WTC11 (cell line): Measurements from ENCODE around the gene EP400.

Experiments used
- CREB1 ChIP-seq: sonication (generic); formaldehyde crosslinking; IDR thresholded peaks from 2 replicates; pipeline ENCODE4 v1.8.0; 2023; ENCODE audit warnings: mild to moderate bottlenecking, missing genetic modification reagents
- CTCF ChIP-seq: fragments of 200-600 bp; IDR thresholded peaks from 2 replicates; pipeline ENCODE4 v1.8.0; 2022; ENCODE audit warnings: antibody characterized with exemption
- ESRRA ChIP-seq: sonication (generic); formaldehyde crosslinking; IDR thresholded peaks from 2 replicates; pipeline ENCODE4 v1.8.1; 2022; ENCODE audit warnings: mild to moderate bottlenecking, missing genetic modification reagents, borderline replicate concordance
- ETV6 ChIP-seq: sonication (generic); formaldehyde crosslinking; IDR thresholded peaks from 2 replicates; pipeline ENCODE4 v1.8.1; 2022; ENCODE audit warnings: mild to moderate bottlenecking, missing genetic modification reagents
- FOXJ3 ChIP-seq: sonication (generic); formaldehyde crosslinking; IDR thresholded peaks from 2 replicates; pipeline ENCODE4 v1.9.0; 2021; ENCODE audit warnings: missing genetic modification reagents, mild to moderate bottlenecking, borderline replicate concordance
- JUN ChIP-seq: sonication (generic); formaldehyde crosslinking; IDR thresholded peaks from 2 replicates; pipeline ENCODE4 v1.8.0; 2023; ENCODE audit warnings: mild to moderate bottlenecking, missing genetic modification reagents
- MLX ChIP-seq: sonication (generic); formaldehyde crosslinking; IDR thresholded peaks from 2 replicates; pipeline ENCODE4 v1.8.1; 2023; ENCODE audit warnings: mild to moderate bottlenecking, missing genetic modification reagents, moderate library complexity
- NR2C2 ChIP-seq: sonication (generic); formaldehyde crosslinking; IDR thresholded peaks from 2 replicates; pipeline ENCODE4 v1.8.0; 2022; ENCODE audit warnings: mild to moderate bottlenecking, missing genetic modification reagents
- SP1 ChIP-seq: sonication (generic); formaldehyde crosslinking; conservative IDR thresholded peaks from 2 replicates; pipeline ENCODE4 v1.8.1; 2022; ENCODE audit warnings: missing genetic modification reagents
- TEAD4 ChIP-seq: sonication (generic); formaldehyde crosslinking; IDR thresholded peaks from 2 replicates; pipeline ENCODE4 v1.8.0; 2022; ENCODE audit warnings: mild to moderate bottlenecking, missing genetic modification reagents
- TF ChIP-seq, protein P1 (sequence below): sonication (generic); formaldehyde crosslinking; IDR thresholded peaks from 2 replicates; pipeline ENCODE4 v1.8.1; 2022; ENCODE audit warnings: mild to moderate bottlenecking, moderate library complexity, missing genetic modification reagents
- TF ChIP-seq, protein P2 (sequence below): sonication (generic); formaldehyde crosslinking; IDR thresholded peaks from 2 replicates; pipeline ENCODE4 v1.8.0; 2022; ENCODE audit warnings: mild to moderate bottlenecking, missing genetic modification reagents
- TF ChIP-seq, protein P3 (sequence below): sonication (generic); formaldehyde crosslinking; conservative IDR thresholded peaks from 2 replicates; pipeline ENCODE4 v1.8.1; 2022; ENCODE audit warnings: mild to moderate bottlenecking, missing genetic modification reagents

- no peak for TF ChIP-seq TEAD4
- no peak for TF ChIP-seq ESRRA (CRISPR knock-in tag)
- no peak for TF ChIP-seq CREB1 (CRISPR knock-in tag)
- TF ChIP-seq ETV6 (CRISPR knock-in tag): no peak
- TF ChIP-seq CTCF: no peak
- no peak for TF ChIP-seq NR2C2 (CRISPR knock-in tag)
- TF ChIP-seq, protein P1, sequence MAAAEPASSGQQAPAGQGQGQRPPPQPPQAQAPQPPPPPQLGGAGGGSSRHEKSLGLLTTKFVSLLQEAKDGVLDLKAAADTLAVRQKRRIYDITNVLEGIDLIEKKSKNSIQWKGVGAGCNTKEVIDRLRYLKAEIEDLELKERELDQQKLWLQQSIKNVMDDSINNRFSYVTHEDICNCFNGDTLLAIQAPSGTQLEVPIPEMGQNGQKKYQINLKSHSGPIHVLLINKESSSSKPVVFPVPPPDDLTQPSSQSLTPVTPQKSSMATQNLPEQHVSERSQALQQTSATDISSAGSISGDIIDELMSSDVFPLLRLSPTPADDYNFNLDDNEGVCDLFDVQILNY (CRISPR knock-in tag): no peak
- TF ChIP-seq FOXJ3: no peak
- TF ChIP-seq JUN (CRISPR knock-in tag): no peak
- TF ChIP-seq SP1 (CRISPR knock-in tag): no peak
- TF ChIP-seq, protein P2, sequence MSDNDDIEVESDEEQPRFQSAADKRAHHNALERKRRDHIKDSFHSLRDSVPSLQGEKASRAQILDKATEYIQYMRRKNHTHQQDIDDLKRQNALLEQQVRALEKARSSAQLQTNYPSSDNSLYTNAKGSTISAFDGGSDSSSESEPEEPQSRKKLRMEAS (CRISPR knock-in tag): no peak
- no peak for TF ChIP-seq MLX (CRISPR knock-in tag)
- TF ChIP-seq, protein P3, sequence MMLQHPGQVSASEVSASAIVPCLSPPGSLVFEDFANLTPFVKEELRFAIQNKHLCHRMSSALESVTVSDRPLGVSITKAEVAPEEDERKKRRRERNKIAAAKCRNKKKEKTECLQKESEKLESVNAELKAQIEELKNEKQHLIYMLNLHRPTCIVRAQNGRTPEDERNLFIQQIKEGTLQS: no peak
These were observed 5.9 kb upstream of the EP400 start for GRCh38 chr12:131943876-131944275.
